VCaP (cell line): ENCODE measurements around the gene CTIF.

Source experiments
- H3K27ac ChIP-seq: fragments of 450-650 bp; 2 replicates; pipeline ENCODE4 v1.5.1; 2017
- TF ChIP-seq, protein P1 (sequence below): fragments of 450-650 bp; conservative IDR thresholded peaks from 2 replicates; pipeline ENCODE4 v1.5.1; 2017; ENCODE audit warnings: mild to moderate bottlenecking, moderate library complexity

The CTIF gene

DNA sequence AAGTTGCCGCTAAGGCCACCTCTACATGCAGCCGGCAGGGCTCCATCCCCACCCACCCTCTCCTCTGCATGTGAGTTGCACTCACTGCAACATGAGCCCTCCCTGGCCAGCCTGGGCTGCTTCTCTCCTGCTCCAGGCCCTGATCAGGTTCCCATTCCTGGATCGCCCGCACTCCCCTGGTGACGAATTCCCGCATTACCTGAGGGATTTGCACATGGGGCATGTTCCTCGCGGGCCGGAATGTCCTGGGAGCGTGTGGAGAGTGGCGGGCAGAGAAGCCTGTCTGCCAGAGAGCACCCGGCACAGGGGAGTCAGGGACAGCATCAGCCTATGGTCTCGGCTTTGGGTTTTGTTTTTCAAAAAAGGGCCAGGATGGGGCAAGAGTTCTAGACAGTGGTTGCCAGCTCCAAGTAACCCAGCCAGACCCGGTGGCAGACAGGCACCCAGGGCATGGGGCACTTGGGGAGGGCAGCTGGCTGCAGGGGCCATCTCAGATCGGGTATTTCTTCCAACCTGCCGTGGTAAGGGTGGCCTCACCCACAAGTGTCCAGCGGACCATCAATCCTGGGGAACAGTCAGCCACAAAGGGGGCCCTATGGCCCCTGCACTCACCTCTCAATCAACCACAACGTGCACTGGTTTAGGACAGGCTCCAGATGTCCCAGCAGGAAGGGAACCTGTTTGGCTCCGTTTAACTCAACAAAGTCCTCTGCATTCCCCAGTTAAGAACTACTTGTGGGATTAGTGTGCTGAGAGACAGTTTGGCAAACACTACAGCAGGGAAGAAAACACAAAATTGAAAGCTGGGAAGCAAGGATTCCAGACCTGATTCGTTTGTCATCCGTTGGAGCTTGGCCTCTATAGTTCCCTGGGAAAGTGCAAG lies 224.2 kb downstream of the CTIF start:
- H3K27ac ChIP-seq, result no peak overlapping the region
- TF ChIP-seq, protein P1, sequence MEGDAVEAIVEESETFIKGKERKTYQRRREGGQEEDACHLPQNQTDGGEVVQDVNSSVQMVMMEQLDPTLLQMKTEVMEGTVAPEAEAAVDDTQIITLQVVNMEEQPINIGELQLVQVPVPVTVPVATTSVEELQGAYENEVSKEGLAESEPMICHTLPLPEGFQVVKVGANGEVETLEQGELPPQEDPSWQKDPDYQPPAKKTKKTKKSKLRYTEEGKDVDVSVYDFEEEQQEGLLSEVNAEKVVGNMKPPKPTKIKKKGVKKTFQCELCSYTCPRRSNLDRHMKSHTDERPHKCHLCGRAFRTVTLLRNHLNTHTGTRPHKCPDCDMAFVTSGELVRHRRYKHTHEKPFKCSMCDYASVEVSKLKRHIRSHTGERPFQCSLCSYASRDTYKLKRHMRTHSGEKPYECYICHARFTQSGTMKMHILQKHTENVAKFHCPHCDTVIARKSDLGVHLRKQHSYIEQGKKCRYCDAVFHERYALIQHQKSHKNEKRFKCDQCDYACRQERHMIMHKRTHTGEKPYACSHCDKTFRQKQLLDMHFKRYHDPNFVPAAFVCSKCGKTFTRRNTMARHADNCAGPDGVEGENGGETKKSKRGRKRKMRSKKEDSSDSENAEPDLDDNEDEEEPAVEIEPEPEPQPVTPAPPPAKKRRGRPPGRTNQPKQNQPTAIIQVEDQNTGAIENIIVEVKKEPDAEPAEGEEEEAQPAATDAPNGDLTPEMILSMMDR, result no peak

GRCh38 chr18:48763719-48764100 lies 224.9 kb downstream of the CTIF start:
- TF ChIP-seq, protein P1, result no peak

DNA sequence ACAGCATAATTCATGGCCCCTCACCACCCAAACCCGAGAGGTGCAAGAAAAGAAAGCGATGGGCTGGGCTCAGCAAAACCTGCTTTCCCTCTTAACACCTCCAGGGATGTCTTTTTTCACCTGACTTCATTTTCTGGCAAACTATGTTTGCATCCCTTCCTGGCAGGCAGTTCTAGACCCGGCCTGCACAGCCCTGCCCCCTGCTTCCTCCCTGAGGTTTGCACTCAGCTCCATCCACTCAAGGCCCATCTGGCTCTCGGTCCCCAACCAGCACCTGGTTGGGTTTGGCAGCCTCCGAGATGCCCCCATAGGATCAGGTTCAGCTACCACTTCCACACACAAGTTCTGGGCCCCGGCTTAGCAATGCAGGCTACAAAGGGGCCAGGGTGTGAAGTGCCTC lies 226.2 kb downstream of the CTIF start:
- no peak overlapping the region for H3K27ac ChIP-seq
- TF ChIP-seq, protein P1, result no peak

More at GRCh38 chr18:48763719-48764100, 224.9 kb downstream of the CTIF start:
- no peak overlapping the region for H3K27ac ChIP-seq

- no peak overlapping the region for H3K27ac ChIP-seq
- TF ChIP-seq, protein P1, result no peak
Measured at GRCh38 chr18:48766026-48766425, 227.2 kb downstream of the CTIF start.

DNA sequence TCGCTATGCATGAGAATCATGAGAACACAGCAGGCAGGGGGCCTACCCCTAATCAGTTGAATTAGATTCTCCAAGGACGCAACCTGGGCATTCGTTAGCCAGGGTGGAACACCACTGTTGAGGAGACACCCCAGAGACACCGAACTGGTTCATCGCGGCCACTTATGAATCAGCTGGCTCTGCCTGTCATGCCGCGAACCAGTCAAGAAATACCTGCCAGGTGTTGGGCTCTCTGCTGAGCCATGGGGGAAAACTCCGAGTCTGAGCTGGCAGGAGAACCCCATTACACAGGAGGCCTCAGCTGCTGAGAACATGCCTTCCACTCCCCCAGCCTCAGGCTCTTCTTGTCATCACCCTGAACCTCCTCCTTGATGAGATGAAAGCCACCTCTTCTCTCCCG lies 227.7 kb downstream of the CTIF start:
- TF ChIP-seq, protein P1, result no peak
- no peak overlapping the region for H3K27ac ChIP-seq

- TF ChIP-seq, protein P1, result no peak
- no peak overlapping the region for H3K27ac ChIP-seq
Measured at GRCh38 chr18:48767090-48767690, 228.4 kb downstream of the CTIF start.

DNA sequence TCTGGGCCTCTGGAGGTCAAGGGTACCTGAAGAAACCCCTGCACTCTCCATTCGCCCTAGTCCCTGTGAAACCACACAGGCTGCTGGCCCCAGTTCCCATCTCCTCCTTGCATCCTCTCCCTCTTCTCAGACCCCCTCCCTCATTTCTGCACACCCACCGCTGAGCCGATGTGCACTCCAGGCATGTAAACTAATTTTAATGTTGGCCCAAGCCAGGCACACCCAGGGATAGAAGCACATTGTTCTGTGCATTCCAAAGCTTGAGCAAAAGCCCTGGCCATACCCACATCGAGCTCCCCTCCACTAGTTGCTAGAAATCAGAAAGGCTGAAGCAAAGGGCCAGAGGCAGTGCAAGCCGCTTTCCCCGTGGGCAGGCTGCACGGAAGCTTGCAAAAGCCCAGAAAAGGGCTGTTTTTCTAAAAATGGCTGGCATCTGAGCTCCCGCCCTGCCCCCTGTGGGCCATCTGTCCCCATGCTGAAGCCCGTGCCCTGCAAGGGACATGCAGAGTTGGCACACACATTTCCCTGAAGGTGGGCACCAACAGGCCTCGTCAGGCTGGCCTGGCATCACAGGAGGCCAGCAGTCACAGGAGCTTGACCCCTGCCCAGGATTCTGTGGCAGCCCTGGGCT lies 230.3 kb downstream of the CTIF start:
- no peak overlapping the region for H3K27ac ChIP-seq
- TF ChIP-seq, protein P1, result no peak
